Esophagus (tissue), 2 donors: ENCODE data around the gene SRPK2. TPM values are rescaled to one million over a fixed set of nuclear protein-coding genes. Genes with fewer than 3 reads are reported as not detected.
A peak's percentile ranks its signal among the peaks of the same experiment; 100 is the strongest.

Experiments
- H3K27ac ChIP-seq, 2 donors: one replicate each; pipeline ENCODE4 v1.5.1; 2013; ENCODE audit warnings: low read depth in 2 of 2, mild to moderate bottlenecking in 2 of 2, inconsistent platforms in 1 of 2, low read length in 1 of 2, moderate library complexity in 1 of 2
- H3K27me3 ChIP-seq, 2 donors: one replicate each; pipeline ENCODE4 v1.6.1; 2013; ENCODE audit warnings: low read length in 2 of 2, control low read depth in 1 of 2, mild to moderate bottlenecking in 1 of 2; ENCODE audit not compliant: insufficient read depth in 2 of 2, control insufficient read depth in 1 of 2
- H3K36me3 ChIP-seq, 2 donors: one replicate each; pipeline ENCODE4 v1.6.1; 2013; ENCODE audit warnings: low read length in 1 of 2; ENCODE audit not compliant: control insufficient read depth in 2 of 2, insufficient read depth in 2 of 2
- H3K4me1 ChIP-seq, 2 donors: one replicate each; pipeline ENCODE4 v1.6.1; 2013; ENCODE audit warnings: low read length in 1 of 2; ENCODE audit not compliant: control insufficient read depth in 2 of 2, insufficient read depth in 2 of 2
- H3K4me3 ChIP-seq, 2 donors: one replicate each; pipeline ENCODE4 v1.5.1; 2013; ENCODE audit warnings: low read length in 2 of 2, mild to moderate bottlenecking in 2 of 2, low read depth in 1 of 2, moderate library complexity in 1 of 2
- H3K9me3 ChIP-seq, 2 donors: one replicate each; pipeline ENCODE4 v1.6.1; 2013; ENCODE audit warnings: mild to moderate bottlenecking in 2 of 2, low read depth in 1 of 2, low read length in 1 of 2, moderate library complexity in 1 of 2; ENCODE audit not compliant: control insufficient read depth in 2 of 2, insufficient read depth in 1 of 2
- WGBS, 2 donors: extraction: QIAGEN DNeasy Blood & Tissue Kit; methylation state at CpG; one replicate each; pipeline ENCODE4 v1.1.7; 2013; 5-methylcytosine and 5-hydroxymethylcytosine counted together
- polyA plus RNA-seq, 2 donors: library from polyadenylated mRNA; stranded (reverse); fragments of 200-250 nt; gene quantifications; one replicate each; pipeline ENCODE4 v1.2.3, GENCODE V29; 2013
- donor health status: healthy with polysubstance abuse.
- donor health status: Bipolar disorder and iron deficiency.

The SRPK2 gene
- polyA plus RNA-seq, 2 donors, result 8.9 to 11.6 TPM

DNA sequence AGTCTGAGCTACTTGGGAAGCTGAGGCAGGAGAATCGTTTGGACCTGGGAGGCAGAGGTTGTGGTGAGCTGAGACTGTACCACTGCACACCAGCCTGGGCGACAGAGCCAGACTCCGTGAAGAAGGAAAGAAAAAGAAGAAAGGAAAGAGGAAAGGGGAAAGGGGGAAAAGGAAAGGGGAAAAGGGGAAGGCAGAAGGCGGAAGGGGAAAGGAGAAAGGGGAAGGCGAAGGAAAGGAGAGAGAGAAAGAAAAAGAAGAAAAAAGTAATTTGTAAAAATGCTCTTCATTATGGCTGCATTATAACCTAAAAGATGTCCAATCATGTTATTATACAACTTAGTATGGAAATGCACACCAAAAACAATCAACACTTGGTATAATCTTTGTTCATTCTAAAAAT is 110.2 kb downstream of the SRPK2 start:
- Histone ChIP-seq H3K9me3 (no peaks in the 10 kb centered on the region), H3K27ac (no peak overlapping the region), H3K4me3 (no peak overlapping the region), H3K4me1 (no peaks in the 10 kb centered on the region), H3K36me3 (no peaks in the 10 kb centered on the region), H3K27me3 (no peaks in the 10 kb centered on the region)
- 90% methylated on average over 5 of the region's 5 CpGs for WGBS, 2 donors

GRCh38 chr7:105277341-105277740 is 111.4 kb downstream of the SRPK2 start:
- Histone ChIP-seq H3K36me3 (no peaks in the 10 kb centered on the region), H3K27me3 (no peaks in the 10 kb centered on the region), H3K9me3 (no peaks in the 10 kb centered on the region), H3K4me3 (no peak overlapping the region), H3K27ac (no peak overlapping the region), H3K4me1 (no peaks in the 10 kb centered on the region)
- WGBS, 2 donors, result 75 to 83% methylated on average over 6 of the region's 6 CpGs

DNA sequence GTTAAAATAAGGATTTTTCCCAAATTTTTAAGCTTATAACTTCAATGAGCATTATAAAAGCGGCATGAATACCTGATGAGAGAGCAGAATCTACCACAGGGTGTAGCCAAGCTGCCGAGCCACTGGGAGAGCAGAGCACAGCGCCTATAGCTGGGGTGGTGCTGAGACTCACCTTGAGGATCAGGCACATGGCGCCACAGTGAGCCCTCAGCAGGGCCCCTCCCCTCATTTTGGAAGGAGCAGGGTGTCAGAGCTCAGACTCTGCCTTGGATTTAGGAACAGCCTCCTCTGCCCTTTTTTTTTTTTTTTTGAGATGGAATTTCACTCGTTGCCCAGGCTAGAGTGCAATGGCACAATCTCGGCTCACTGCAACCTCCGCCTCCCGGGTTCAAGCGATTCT is 118.6 kb downstream of the SRPK2 start:
- Histone ChIP-seq H3K4me3 (no peak overlapping the region), H3K9me3 (no peaks in the 10 kb centered on the region), H3K4me1 (no peaks in the 10 kb centered on the region), H3K27me3 (no peaks in the 10 kb centered on the region), H3K36me3 (no peaks in the 10 kb centered on the region), H3K27ac (no peak overlapping the region)
- WGBS, 2 donors, result 93% methylated on average over 9 of the region's 9 CpGs

DNA sequence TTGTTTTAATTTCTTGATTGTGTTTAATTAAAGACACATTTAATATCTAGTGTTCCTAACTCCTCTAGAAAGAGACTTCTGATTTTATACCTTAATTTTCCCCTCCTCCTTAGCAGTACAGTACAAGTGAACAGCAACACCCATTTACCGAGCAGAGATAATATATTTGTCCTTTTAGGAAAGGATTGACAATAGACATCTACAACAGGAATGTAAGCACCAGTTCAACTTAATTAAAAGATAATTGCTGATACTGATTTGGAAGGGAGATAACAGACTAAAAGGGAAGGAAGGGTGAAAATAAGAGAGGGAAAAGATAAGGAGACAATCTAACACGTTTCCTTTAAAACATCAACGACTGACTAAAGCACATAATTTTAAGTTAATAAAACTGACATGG is 119.3 kb downstream of the SRPK2 start:
- WGBS, 2 donors, result 0 to 1% methylated on average over 3 of the region's 3 CpGs
- H3K4me1 ChIP-seq, result no peaks in the 10 kb centered on the region
- H3K27me3 ChIP-seq, result no peaks in the 10 kb centered on the region
- H3K36me3 ChIP-seq, result no peaks in the 10 kb centered on the region
- H3K9me3 ChIP-seq, result no peaks in the 10 kb centered on the region
- peak overlapping the region in 1 of 2 donors; percentile 52 for H3K4me3 ChIP-seq
- no peak overlapping the region for H3K27ac ChIP-seq

- WGBS, 2 donors, result 1 to 2% methylated on average over 6 of the region's 6 CpGs
- Histone ChIP-seq H3K27me3 (no peaks in the 10 kb centered on the region), H3K4me1 (no peaks in the 10 kb centered on the region), H3K9me3 (no peaks in the 10 kb centered on the region), H3K4me3 (peak overlapping the region; percentile 11 to 52), H3K27ac (peak overlapping the region; percentile 52 to 54), H3K36me3 (no peaks in the 10 kb centered on the region)
These were observed 120.0 kb downstream of the SRPK2 start for GRCh38 chr7:105268511-105269392.

- H3K36me3 ChIP-seq, result no peaks in the 10 kb centered on the region
- no peak overlapping the region for H3K27ac ChIP-seq
- 12 to 19% methylated on average over 1 of the region's 1 CpG for WGBS, 2 donors
- H3K27me3 ChIP-seq, result no peaks in the 10 kb centered on the region
- peak overlapping the region in 1 of 2 donors; percentile 52 for H3K4me3 ChIP-seq
- H3K4me1 ChIP-seq, result no peaks in the 10 kb centered on the region
- H3K9me3 ChIP-seq, result no peaks in the 10 kb centered on the region
These were observed 120.7 kb downstream of the SRPK2 start for GRCh38 chr7:105268056-105268455.

GRCh38 chr7:105267244-105267643 is 121.5 kb downstream of the SRPK2 start:
- Histone ChIP-seq H3K9me3 (no peaks in the 10 kb centered on the region), H3K4me3 (no peak overlapping the region), H3K4me1 (no peaks in the 10 kb centered on the region), H3K27me3 (no peaks in the 10 kb centered on the region), H3K36me3 (no peaks in the 10 kb centered on the region), H3K27ac (peak overlapping the region in 1 of 2 donors; percentile 39)
- WGBS, 2 donors, result 23 to 26% methylated on average over 1 of the region's 1 CpG

GRCh38 chr7:105264707-105265106 is 124.0 kb downstream of the SRPK2 start:
- Histone ChIP-seq H3K27me3 (no peaks in the 10 kb centered on the region), H3K4me1 (no peaks in the 10 kb centered on the region), H3K36me3 (no peaks in the 10 kb centered on the region), H3K9me3 (no peaks in the 10 kb centered on the region), H3K27ac (no peak overlapping the region), H3K4me3 (no peak overlapping the region)
- 94 to 97% methylated on average over 1 of the region's 1 CpG for WGBS, 2 donors

DNA sequence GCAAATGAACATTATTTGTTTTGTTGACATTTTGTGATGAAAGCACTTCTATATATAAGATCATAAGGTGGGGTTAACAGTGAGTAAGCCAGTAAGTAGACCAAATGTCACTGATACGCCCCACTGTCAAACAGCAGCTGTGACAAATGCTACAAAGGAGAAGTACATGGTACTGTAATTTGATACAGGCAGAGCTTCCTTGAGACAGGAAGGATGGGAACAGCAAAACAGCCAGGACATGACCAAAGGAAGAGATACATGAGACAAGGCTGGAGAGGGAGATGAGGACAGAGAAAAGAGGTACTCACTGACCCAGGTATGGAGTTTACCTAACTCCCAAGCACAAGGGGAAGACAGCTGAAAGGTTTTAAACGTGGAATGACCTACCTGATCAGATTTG is 127.0 kb downstream of the SRPK2 start:
- 51 to 56% methylated on average over 2 of the region's 2 CpGs for WGBS, 2 donors
- Histone ChIP-seq H3K4me3 (no peak overlapping the region), H3K36me3 (no peaks in the 10 kb centered on the region), H3K4me1 (no peaks in the 10 kb centered on the region), H3K27me3 (no peaks in the 10 kb centered on the region), H3K27ac (peak overlapping the region in 1 of 2 donors; percentile 4), H3K9me3 (no peaks in the 10 kb centered on the region)
